CD4-positive, alpha-beta T cell treated with Interferon gamma for 1 hour (primary cell): ENCODE results near the gene EXOC6B.
"Not testable (repeated sequence)": the region's sequence is repeated elsewhere in the genome, so short reads cannot be mapped to it uniquely, and the experiment has no call there.

Experiments
- DNase-seq: peaks from one replicate; pipeline ENCODE4 v3.0.0-alpha.2; 2020

Gene EXOC6B

GRCh38 chr2:72421771-72422379 lies 404.0 kb downstream of the EXOC6B start:
- not testable (repeated sequence) for DNase-seq

DNA sequence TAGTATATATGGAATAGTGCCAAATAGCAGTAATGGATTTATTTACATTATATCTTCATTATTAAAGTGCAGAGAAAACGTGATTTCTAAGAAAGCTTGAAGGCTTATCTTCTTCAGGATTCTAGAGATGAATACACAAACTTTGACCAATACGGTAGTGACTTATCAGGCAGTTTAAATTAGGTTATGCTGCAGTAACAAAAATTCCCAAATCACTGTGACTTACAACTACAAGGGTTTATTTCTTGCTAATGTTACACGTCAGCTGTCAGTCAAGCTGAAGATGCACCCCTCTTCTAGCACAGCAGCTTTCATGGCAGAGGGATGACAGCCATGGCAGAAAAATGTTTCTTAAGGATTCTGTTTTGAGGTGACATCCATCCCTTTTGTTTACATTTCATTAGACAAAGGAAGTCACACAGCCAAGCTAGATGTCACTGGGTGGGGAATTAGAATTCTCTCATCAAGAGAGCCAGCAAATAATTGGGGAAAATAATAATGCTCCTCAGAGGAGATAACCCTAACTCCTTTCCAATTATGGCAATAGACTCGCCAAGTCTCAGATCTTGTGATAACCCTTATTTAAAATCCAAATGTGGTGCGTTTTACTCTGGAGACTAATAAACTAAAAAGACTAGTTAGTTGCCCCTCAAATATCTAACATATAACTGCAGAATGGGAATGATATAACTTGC lies 409.9 kb downstream of the EXOC6B start:
- no peak for DNase-seq

DNA sequence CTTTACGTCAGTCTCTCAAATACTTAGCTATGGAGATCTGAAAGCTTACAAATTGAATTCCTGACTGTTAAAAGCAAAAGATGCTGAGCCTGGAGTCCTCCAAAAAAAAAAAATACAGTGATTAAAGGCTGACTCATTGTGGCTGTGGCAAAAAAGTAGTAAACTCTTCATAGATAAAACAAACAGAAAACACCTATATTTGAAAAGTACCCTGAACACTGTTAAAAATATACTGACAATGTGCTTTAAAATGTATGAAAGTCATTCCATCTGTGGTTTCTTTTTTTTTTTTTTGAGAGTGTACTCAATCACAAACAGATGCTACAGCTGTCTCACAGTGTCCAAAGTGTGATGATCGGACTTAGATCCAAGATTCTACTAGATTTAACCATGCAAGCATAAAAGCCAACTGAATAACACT lies 410.6 kb downstream of the EXOC6B start:
- DNase-seq, result no peak

- no peak for DNase-seq
Observed at GRCh38 chr2:72414137-72414760, 411.6 kb downstream of the EXOC6B start.

DNA sequence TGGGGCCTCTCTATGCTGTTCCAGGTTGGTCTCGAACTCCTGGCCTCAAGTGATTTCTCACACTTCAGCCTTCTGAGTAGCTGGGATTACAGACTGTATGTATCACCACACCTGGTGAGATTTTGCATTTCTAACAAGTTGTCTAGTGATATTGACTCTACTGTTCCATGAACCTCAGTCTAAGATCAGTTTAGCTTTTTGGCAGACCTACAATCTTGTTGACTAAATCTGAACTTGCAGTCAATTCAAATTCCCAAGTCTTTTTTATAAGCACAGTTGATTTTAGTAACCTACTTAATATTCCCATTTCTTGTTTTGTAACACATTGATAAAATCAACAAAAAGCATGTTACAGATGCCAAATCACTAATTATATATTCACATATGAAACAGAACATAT lies 412.1 kb downstream of the EXOC6B start:
- DNase-seq, result no peak

GRCh38 chr2:72412214-72412613 lies 413.6 kb downstream of the EXOC6B start:
- DNase-seq, result no peak

- no peak for DNase-seq
Observed at GRCh38 chr2:72399879-72400278, 426.0 kb downstream of the EXOC6B start.

- DNase-seq, result no peak
Observed at GRCh38 chr2:72395096-72395495, 430.7 kb downstream of the EXOC6B start.

GRCh38 chr2:72394541-72395070 lies 431.2 kb downstream of the EXOC6B start:
- DNase-seq, result no peak

- no peak for DNase-seq
Observed at GRCh38 chr2:72389447-72389846, 436.4 kb downstream of the EXOC6B start.

- DNase-seq, result no peak
Observed at GRCh38 chr2:72388263-72388662, 437.6 kb downstream of the EXOC6B start.

DNA sequence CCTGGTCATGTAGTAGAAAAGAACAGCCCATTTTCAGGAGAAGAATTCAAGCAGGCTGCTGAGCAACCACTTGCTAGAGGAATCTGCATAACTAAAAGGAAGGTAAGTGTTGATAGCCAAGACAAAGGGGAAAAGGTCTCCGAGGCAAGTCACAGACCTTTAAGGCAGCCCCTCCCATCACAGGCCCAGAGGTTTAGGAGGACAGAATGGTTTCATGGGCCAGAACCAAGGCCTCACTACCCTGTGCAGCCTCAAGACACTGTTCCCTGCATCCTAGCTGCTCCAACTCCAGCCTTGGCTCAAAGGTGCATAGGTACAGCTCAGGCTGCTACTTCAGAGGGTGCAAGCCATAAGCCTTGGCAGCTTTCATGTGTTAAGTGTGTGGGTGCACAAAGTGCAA lies 439.5 kb downstream of the EXOC6B start:
- DNase-seq, result no peak

DNA sequence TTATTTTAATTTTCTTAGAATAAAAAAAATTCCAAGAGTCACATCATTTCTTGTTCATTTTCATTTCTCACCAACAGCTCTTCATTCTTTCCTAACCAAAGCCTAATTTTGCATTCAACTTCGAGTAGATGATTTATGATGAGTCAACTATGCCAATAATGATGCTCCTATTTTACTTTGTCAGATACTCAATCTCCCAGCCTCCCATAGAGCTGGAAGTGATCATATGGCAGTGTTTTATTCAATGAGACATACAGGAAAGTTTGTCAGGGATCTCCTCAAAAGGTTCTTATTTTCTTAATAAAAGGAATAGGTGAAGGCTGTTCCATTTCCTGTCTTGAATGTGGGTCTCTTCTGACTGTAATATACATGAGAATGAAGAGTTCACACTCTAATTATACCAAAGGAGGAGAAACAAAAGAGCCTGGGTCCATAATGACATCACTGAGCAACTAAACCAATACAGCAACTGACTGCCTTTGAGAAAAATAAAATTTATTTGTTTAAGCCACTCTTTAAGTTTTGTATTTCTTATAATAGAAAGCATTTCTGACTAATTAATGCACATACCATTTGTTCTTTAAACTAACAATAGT lies 447.0 kb downstream of the EXOC6B start:
- no peak for DNase-seq

DNA sequence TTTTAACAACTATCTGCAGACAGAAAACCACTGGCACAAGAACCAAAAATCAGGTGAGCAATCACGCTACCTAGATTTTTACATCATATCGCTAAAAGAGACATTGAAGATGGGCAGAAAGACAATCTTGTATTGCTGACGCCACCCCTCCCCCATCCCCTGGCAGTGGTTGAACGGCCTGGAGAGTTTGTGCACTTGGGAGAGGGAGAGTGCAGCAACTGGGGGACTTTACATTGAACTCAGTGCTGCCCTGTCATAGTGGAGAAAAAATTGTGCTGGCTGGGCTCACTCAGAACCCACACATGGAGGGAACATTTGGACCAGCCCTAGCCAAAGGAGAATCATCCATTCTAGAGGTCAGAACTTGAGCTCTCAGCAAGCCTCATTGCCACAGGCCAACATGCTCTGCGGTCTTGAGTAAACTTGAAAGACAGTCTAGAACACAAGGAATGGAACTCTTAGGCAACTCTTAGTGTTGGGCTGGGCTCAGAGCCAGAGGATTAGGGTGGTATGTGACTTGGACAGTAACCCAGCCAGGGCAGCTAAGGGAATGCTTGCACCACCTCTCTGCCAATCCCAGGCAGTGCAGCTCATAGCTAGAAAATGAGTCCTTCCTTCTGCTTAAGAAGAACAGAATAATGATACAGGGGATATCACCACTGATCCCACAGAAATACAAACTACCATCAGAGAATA lies 458.2 kb downstream of the EXOC6B start:
- DNase-seq, result no peak

GRCh38 chr2:72363406-72363805 lies 462.4 kb downstream of the EXOC6B start:
- DNase-seq, result no peak

- DNase-seq, result no peak
Observed at GRCh38 chr2:72362733-72363132, 463.1 kb downstream of the EXOC6B start.

DNA sequence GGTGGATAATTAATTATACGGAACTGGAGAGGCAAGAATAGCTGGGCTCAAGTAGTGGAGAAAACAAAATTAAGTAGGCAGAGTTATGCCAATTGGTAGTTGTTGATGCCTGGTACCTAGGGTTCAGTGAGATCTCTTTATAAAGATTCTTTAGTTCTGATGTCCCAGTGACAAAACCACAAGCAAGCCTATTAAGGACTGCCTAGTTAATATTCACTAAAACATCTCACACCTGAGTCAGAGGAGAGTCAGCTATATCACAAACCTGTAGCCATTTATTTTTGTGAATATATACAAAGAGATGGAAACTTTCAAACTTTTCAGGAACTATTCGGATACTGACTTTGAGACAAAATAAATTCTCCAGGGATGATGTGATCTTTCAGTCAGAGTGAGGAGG lies 464.3 kb downstream of the EXOC6B start:
- no peak for DNase-seq

DNA sequence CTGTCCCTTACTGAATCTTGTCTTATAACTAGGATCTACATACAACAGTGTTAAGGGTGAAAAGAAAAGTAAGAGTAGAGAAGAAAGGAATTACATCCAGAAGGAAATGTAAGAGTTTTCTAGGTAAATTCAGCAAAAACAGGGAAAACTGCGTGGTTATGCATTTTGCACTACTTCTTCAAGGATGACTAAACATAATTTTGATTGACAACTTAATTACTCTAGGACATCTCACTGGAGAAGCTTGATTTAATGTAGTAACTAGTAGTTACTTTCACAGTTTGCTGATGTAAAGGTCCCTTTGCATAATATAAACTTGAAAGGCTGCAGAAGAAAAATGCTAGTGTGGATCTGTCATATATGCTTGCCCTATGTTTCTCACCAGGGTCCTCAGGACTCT lies 464.8 kb downstream of the EXOC6B start:
- DNase-seq, result no peak

GRCh38 chr2:72350852-72351251 lies 475.0 kb downstream of the EXOC6B start:
- no peak for DNase-seq

GRCh38 chr2:72349016-72349415 lies 476.8 kb downstream of the EXOC6B start:
- no peak for DNase-seq

DNA sequence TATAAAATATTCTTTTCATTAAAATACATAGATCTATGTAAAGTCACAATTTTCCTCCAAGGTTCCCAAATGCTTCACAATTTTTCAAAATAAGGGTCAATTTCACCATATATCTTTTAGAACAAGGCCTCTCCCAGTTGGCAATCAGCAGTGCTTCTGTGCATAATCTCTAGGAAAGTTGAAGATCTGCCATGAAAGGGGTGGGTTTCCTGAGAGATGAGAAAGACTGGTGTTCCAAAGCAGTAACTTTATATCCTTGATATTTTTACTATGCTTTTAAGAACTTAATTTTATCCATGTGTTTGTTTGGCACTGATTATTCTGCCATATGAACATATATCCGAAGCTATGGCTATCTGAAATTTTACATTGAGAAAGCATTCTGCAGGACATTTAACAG lies 478.8 kb downstream of the EXOC6B start:
- DNase-seq, result no peak

DNA sequence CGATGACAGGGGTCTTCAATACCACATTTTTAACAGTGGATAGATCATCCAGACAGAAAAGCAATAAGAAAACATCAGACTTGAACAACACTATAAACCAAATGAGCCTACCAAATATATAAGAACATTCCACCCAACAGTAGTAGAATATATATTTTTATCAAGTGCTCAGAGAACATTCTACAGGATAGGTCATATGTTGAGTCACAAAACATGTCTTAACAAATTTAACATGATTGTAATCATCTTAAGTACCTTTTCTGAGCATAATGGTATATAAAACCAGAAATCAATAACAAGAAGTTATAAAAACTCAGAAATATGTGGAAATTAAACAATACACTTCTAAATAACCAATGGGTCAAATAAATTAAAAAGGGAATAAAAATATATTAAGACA lies 484.2 kb downstream of the EXOC6B start:
- no peak for DNase-seq

- no peak for DNase-seq
Observed at GRCh38 chr2:72340665-72341064, 485.2 kb downstream of the EXOC6B start.
